PFSK-1 (cell line): ENCODE data around the gene ADAT3.

ENCODE experiments used
- FOXP2 ChIP-seq: optimal IDR thresholded peaks from 2 replicates; pipeline ENCODE3; 2011; ENCODE audit warnings: borderline replicate concordance, control low read depth, inconsistent platforms; ENCODE audit not compliant: insufficient read depth; ENCODE audit errors: extremely low read length, extremely low read depth
- POLR2AphosphoS5 ChIP-seq: IDR thresholded peaks from 2 replicates; pipeline ENCODE4 v1.6.1; 2012; ENCODE audit warnings: low read depth, mild to moderate bottlenecking, control low read depth, low read length, moderate library complexity
- REST ChIP-seq, 2 experiments: IDR thresholded peaks; 2 replicates each; pipeline versions ENCODE4 v1.6.1 to v1.8.0; 2011 to 2012; ENCODE audit warnings: low read depth in 2 of 2, low read length in 2 of 2, control low read depth in 1 of 2, inconsistent platforms in 1 of 2, mild to moderate bottlenecking in 1 of 2, moderate library complexity in 1 of 2; ENCODE audit not compliant: insufficient read depth in 1 of 2
- SIN3A ChIP-seq: IDR thresholded peaks from 2 replicates; pipeline ENCODE4 v1.6.1; 2012; ENCODE audit warnings: mild to moderate bottlenecking, low read length, moderate library complexity, borderline replicate concordance; ENCODE audit not compliant: insufficient read depth
- TAF1 ChIP-seq: IDR thresholded peaks from 2 replicates; pipeline ENCODE4 v1.6.1; 2012; ENCODE audit warnings: low read length, control low read depth, borderline replicate concordance; ENCODE audit not compliant: insufficient read depth

The ADAT3 gene

DNA sequence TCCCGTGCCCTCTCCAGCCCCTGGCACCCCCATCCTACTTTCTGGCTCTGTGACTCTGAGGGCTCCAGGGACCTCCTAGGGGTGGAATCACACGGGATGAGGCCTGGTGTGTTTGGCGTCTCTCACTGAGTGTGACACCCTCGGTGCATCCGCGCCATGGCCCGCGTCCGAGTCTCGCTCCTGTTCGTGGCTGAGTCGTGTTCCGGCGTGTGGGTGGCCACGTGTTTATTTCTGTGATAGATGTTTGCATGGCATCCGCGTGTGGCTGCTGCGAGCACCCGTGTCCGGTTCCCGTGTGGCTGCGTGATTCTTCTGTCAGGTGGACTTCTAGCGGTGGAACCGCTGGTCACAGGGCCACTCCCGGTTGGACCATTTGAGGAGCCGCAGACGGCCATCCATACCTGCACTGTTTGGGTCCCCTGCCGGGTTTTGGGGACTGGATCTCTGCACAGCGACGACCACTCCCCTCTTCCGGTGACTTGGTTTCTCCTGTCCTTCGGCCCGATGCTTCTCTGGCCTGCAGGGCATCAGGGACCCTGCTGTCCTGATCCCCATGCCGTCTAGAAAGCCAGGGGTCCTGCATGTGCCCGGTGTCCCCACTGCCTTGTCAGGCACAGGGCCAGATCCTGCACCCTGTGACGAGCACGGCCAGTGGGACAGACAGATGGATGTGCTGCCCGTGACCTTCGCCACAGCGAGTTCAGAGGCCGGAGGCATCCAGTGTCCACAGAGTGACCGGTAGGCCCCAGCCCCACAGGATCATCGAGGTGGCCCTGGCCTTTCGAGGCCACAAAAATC is 44.3 kb downstream of the ADAT3 start:
- no peak for TF ChIP-seq POLR2AphosphoS5
- no peak for TF ChIP-seq FOXP2
- TF ChIP-seq TAF1: no peak
- TF ChIP-seq SIN3A: no peak
- no peak for TF ChIP-seq REST (IDR thresholded peaks at IDR 0.05; ENCODE audit: insufficient read depth in 1 of 2, low read depth in 2 of 2, low read length in 2 of 2)

DNA sequence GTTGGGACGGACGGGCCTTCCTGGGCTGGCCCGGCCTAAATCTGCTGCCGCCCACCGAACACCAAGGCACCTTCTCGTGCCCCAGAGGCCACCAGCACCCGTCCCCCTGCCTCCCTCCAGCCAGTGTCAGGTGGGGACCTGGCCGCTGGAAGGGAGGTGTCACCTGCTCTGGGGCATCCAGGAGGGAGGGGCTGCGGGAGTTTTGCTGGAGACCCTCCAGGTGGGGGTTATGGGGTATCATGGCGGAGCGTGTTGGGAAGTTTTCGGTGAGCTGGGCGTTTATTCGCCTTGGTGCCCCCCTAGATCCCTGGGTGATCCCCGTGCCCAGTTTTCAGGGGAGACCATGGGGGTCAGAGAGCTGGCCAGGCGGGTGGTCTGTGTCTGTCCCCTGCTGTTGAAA is 45.4 kb downstream of the ADAT3 start:
- no peak for TF ChIP-seq POLR2AphosphoS5
- TF ChIP-seq TAF1: no peak
- no peak for TF ChIP-seq SIN3A
- no peak for TF ChIP-seq REST (IDR thresholded peaks at IDR 0.05; ENCODE audit: insufficient read depth in 1 of 2, low read depth in 2 of 2, low read length in 2 of 2)
- TF ChIP-seq FOXP2: no peak

GRCh38 chr19:1952635-1953034 is 47.4 kb downstream of the ADAT3 start:
- TF ChIP-seq POLR2AphosphoS5: no peak
- no peak for TF ChIP-seq SIN3A
- no peak for TF ChIP-seq FOXP2
- no peak for TF ChIP-seq TAF1

GRCh38 chr19:1953037-1953436 is 47.8 kb downstream of the ADAT3 start:
- no peak for TF ChIP-seq REST (IDR thresholded peaks at IDR 0.05; ENCODE audit: insufficient read depth in 1 of 2, low read depth in 2 of 2, low read length in 2 of 2)
- TF ChIP-seq TAF1: no peak

DNA sequence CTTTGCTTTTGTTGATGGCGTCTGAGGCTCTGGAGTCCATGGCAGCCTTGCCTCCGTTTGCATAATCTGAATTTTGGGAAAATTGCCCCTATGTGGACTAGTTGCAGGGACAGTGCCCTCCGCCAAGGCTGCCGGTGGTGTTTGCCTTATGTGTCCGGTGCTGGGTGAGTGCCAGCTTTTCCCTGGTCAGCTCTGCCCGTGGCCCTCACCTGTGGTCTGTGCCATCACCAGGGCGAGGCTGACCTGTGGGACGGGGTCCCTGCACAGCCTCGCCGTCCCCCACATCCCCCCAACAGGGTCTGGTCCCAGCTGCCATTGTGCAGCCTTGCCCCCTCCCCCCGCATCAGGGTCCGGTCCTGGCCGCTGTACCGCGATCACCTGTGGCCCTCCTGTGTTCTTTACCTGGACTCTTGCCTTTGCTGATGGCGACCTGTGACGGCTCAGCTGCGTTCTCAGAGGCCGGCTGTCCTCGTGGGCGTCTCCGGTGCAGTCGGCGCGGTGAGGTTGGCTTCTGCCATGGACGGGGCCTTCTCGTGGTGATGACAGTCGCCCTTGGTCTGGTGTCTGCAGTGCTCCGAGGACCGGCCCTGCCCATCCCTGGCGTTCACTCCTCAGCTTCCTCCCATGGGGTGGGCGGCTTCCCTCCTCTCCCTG is 48.4 kb downstream of the ADAT3 start:
- TF ChIP-seq FOXP2 (no peak), REST (IDR thresholded peaks at IDR 0.05; ENCODE audit: insufficient read depth in 1 of 2, low read depth in 2 of 2, low read length in 2 of 2) (no peak), SIN3A (no peak), TAF1 (no peak), POLR2AphosphoS5 (no peak)
